Adrenal gland (tissue), 5 donors: ENCODE data around the gene ANKRD18A.
"Not testable (repeated sequence)": the region's sequence is repeated elsewhere in the genome, so short reads cannot be mapped to it uniquely, and the experiment has no call there.

Experiments
- POLR2A ChIP-seq, 2 donors: fragments of 450-650 bp; IDR thresholded peaks; one replicate each; pipeline ENCODE4 v1.6.1; 2017; ENCODE audit warnings: antibody characterized with exemption in 2 of 2, mild to moderate bottlenecking in 2 of 2, moderate library complexity in 1 of 2
- TF ChIP-seq, protein P1 (sequence below), 6 experiments: fragments of 450-650 bp in 4 of 6; fragments of 200-600 bp in 2 of 6; sonication (generic) in 1 of 6; IDR thresholded peaks; 1 replicate in 5 of 6; 2 replicates in 1 of 6; pipeline versions ENCODE4 v1.5.1 to v1.8.0; 2016 to 2021; ENCODE audit warnings: antibody characterized with exemption in 6 of 6, mild to moderate bottlenecking in 2 of 6, moderate library complexity in 1 of 6
- donor health status: DM: no; HTN: no; CAD: no.

DNA sequence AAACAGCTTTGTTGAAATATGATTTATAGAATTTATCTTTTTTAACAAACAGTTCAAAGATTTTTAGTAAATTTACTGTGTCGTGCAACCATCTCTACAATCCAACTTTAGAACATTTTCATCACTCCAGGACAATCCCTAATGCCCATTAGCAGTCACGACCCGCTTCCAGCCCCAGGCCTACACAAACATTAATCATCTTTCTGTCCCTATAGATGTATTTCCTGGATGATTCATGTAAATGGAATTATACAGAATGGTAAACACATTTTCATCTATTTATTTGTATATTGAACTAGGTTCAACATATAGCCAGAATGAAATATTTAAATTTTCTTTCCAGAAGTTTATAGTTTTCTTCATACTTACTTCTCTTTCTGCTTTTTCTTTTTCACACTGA lies 25.3 kb downstream of the ANKRD18A start:
- TF ChIP-seq, protein P1, sequence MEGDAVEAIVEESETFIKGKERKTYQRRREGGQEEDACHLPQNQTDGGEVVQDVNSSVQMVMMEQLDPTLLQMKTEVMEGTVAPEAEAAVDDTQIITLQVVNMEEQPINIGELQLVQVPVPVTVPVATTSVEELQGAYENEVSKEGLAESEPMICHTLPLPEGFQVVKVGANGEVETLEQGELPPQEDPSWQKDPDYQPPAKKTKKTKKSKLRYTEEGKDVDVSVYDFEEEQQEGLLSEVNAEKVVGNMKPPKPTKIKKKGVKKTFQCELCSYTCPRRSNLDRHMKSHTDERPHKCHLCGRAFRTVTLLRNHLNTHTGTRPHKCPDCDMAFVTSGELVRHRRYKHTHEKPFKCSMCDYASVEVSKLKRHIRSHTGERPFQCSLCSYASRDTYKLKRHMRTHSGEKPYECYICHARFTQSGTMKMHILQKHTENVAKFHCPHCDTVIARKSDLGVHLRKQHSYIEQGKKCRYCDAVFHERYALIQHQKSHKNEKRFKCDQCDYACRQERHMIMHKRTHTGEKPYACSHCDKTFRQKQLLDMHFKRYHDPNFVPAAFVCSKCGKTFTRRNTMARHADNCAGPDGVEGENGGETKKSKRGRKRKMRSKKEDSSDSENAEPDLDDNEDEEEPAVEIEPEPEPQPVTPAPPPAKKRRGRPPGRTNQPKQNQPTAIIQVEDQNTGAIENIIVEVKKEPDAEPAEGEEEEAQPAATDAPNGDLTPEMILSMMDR (IDR thresholded peaks at IDR 0.05), result not testable (repeated sequence)
- not testable (repeated sequence) for TF ChIP-seq POLR2A (IDR thresholded peaks at IDR 0.05)
